ENCODE data around the gene PLCD3.

DNA sequence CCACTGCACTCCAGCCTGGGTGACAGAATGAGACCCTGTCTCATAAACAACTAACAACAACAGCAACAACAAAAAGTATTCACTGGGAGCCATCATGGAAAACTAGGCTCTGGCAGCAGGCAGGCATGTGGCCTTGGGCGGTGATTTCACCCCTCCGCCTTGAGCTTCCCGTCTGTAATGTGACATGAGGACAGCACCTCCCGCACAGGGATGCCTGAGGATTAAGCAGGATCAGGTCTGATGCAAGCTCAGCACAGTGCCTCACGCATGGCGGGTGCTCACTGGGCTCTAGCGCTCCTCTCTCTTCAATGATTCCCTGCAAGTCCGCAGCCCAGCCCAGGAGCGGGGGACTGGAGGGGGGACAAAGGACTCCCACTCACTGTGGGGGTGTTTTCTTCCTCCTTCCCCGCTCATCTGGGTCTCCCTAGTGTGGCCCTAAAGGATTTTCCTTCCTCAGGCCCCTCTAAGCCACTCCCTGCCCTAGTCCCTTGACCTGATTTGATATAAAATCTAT lies 2.8 kb downstream of the PLCD3 start:
- TF ChIP-seq POLR2AphosphoS5 (IDR thresholded peaks at IDR 0.05) (no peak), POLR2A (IDR thresholded peaks at IDR 0.05) (no peak)
- TF ChIP-seq, protein P1, sequence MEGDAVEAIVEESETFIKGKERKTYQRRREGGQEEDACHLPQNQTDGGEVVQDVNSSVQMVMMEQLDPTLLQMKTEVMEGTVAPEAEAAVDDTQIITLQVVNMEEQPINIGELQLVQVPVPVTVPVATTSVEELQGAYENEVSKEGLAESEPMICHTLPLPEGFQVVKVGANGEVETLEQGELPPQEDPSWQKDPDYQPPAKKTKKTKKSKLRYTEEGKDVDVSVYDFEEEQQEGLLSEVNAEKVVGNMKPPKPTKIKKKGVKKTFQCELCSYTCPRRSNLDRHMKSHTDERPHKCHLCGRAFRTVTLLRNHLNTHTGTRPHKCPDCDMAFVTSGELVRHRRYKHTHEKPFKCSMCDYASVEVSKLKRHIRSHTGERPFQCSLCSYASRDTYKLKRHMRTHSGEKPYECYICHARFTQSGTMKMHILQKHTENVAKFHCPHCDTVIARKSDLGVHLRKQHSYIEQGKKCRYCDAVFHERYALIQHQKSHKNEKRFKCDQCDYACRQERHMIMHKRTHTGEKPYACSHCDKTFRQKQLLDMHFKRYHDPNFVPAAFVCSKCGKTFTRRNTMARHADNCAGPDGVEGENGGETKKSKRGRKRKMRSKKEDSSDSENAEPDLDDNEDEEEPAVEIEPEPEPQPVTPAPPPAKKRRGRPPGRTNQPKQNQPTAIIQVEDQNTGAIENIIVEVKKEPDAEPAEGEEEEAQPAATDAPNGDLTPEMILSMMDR (IDR thresholded peaks at IDR 0.05): no peak
